SK-N-SH (cell line): Measurements from ENCODE around the gene PLBD2. TPM values are rescaled to one million over a fixed set of nuclear protein-coding genes. Genes with fewer than 3 reads are reported as not detected.

ENCODE experiments used
- CTCF ChIA-PET: fragments of 300-600, 350-600 bp; formaldehyde crosslinking; extraction: SDS; loops from one replicate; lab custom pipeline; 2021; lab: Yijun Ruan, JAX
- POLR2A ChIA-PET: fragments of 350-600 bp; sonication (Branson Sonifier 250); formaldehyde crosslinking; extraction: SDS; loops from one replicate; lab custom pipeline; 2020; ENCODE audit warnings: antibody characterized with exemption, inconsistent platforms; lab: Yijun Ruan, JAX
- DNase-seq: peaks from one replicate; pipeline ENCODE4 v3.0.0; 2012
- H2AFZ ChIP-seq: fragments of 200-600 bp; sonication (generic); 2 replicates; pipeline ENCODE4 v1.8.1; 2016; ENCODE audit warnings: antibody characterized with exemption, mild to moderate bottlenecking, low read depth
- H3F3A ChIP-seq: fragments of 200-600 bp; sonication (generic); replicated peaks from 2 replicates; pipeline ENCODE3; 2016; ENCODE audit warnings: antibody characterized with exemption, mild to moderate bottlenecking; ENCODE audit not compliant: insufficient read depth
- H3K27ac ChIP-seq, 2 experiments: fragments of 200-500 bp in 1 of 2; fragments of 200-600 bp in 1 of 2; sonication (Bioruptor generic) in 1 of 2; sonication (generic), shearing (Covaris generic) in 1 of 2; 2 replicates each; pipeline versions ENCODE4 v1.5.1 to v1.6.1; 2014 to 2016; ENCODE audit warnings: low read depth in 2 of 2, inconsistent platforms in 1 of 2, low read length in 1 of 2, mild to moderate bottlenecking in 1 of 2, mixed read lengths in 1 of 2
- H3K27me3 ChIP-seq: fragments of 200-600 bp; sonication (generic), shearing (Covaris generic); 2 replicates; pipeline ENCODE4 v1.6.1; 2016; ENCODE audit warnings: mixed run types; ENCODE audit not compliant: insufficient read depth
- H3K36me3 ChIP-seq, 2 experiments: fragments of 200-500 bp in 1 of 2; fragments of 200-600 bp in 1 of 2; sonication (Bioruptor generic) in 1 of 2; sonication (generic) in 1 of 2; replicated peaks in 1 of 2; 2 replicates each; pipeline versions ENCODE3 to v1.5.1; 2014 to 2016; ENCODE audit warnings: low read length in 1 of 2, mild to moderate bottlenecking in 1 of 2; ENCODE audit not compliant: insufficient read depth in 2 of 2, control insufficient read depth in 1 of 2
- H3K4me1 ChIP-seq, 2 experiments: fragments of 200-500 bp in 1 of 2; fragments of 200-600 bp in 1 of 2; sonication (Bioruptor generic) in 1 of 2; sonication (generic), shearing (Covaris generic) in 1 of 2; 2 replicates each; pipeline versions ENCODE4 v1.5.1 to v1.6.1; 2014 to 2016; ENCODE audit warnings: low read depth in 1 of 2, low read length in 1 of 2, mixed run types in 1 of 2; ENCODE audit not compliant: insufficient read depth in 2 of 2, control insufficient read depth in 1 of 2
- H3K4me2 ChIP-seq: fragments of 200-600 bp; sonication (generic), shearing (Covaris generic); 2 replicates; pipeline ENCODE4 v1.6.1; 2017; ENCODE audit warnings: mixed run types
- H3K4me3 ChIP-seq, 2 experiments: fragments of 200-500 bp in 1 of 2; fragments of 200-600 bp in 1 of 2; sonication (Bioruptor generic) in 1 of 2; sonication (generic), shearing (Covaris generic) in 1 of 2; 2 replicates each; pipeline versions ENCODE4 v1.5.1 to v1.8.1; 2014 to 2016; ENCODE audit warnings: low read depth in 2 of 2, inconsistent platforms in 1 of 2, low read length in 1 of 2, mild to moderate bottlenecking in 1 of 2, mixed read lengths in 1 of 2, moderate library complexity in 1 of 2
- H3K79me2 ChIP-seq: fragments of 200-600 bp; sonication (generic); 2 replicates; pipeline ENCODE4 v1.8.1; 2017; ENCODE audit warnings: mild to moderate bottlenecking; ENCODE audit not compliant: insufficient read depth
- H3K9ac ChIP-seq: fragments of 200-600 bp; sonication (generic); 2 replicates; pipeline ENCODE4 v1.6.1; 2017; ENCODE audit warnings: mixed run types
- H3K9me2 ChIP-seq: fragments of 200-600 bp; sonication (generic); 2 replicates; pipeline ENCODE4 v1.6.1; 2017; ENCODE audit warnings: mixed run types
- H3K9me3 ChIP-seq: fragments of 200-600 bp; sonication (generic); 2 replicates; pipeline ENCODE4 v1.6.1; 2017; ENCODE audit warnings: mixed run types, mild to moderate bottlenecking, moderate library complexity
- H4K20me1 ChIP-seq: fragments of 200-600 bp; sonication (generic); 2 replicates; pipeline ENCODE4 v1.6.1; 2017; ENCODE audit warnings: mild to moderate bottlenecking, mixed run types; ENCODE audit not compliant: insufficient read depth
- EZH2phosphoT487 ChIP-seq: fragments of 200-600 bp; sonication (generic); IDR thresholded peaks from 2 replicates; pipeline ENCODE4 v1.6.1; 2017; ENCODE audit warnings: low read depth, mixed run types, mild to moderate bottlenecking, antibody characterized with exemption, moderate library complexity, borderline replicate concordance
- FOSL2 ChIP-seq: IDR thresholded peaks from 2 replicates; pipeline ENCODE4 v1.4.0; 2012; ENCODE audit warnings: low read depth, mild to moderate bottlenecking, moderate library complexity, borderline replicate concordance
- FOXJ3 ChIP-seq: sonication (generic); formaldehyde crosslinking; IDR thresholded peaks from 2 replicates; pipeline ENCODE4 v1.5.1; 2020; ENCODE audit warnings: mild to moderate bottlenecking, missing genetic modification reagents
- FOXM1 ChIP-seq: IDR thresholded peaks from 2 replicates; pipeline ENCODE4 v1.4.0; 2012; ENCODE audit warnings: low read depth, mild to moderate bottlenecking
- MEF2A ChIP-seq: IDR thresholded peaks from 2 replicates; pipeline ENCODE4 v1.4.0; 2012; ENCODE audit warnings: low read depth, borderline replicate concordance
- RAD21 ChIP-seq: IDR thresholded peaks from 2 replicates; pipeline ENCODE4 v1.6.1; 2012; ENCODE audit warnings: mild to moderate bottlenecking, low read length
- RFX5 ChIP-seq: IDR thresholded peaks from 2 replicates; pipeline ENCODE4 v1.6.1; 2012; ENCODE audit warnings: mild to moderate bottlenecking, improper control_type of control experiment, low read length
- SIN3A ChIP-seq: IDR thresholded peaks from 2 replicates; pipeline ENCODE4 v1.6.1; 2012; ENCODE audit warnings: low read depth, mild to moderate bottlenecking, low read length, moderate library complexity, borderline replicate concordance
- TAF1 ChIP-seq: IDR thresholded peaks from 2 replicates; pipeline ENCODE4 v1.6.1; 2012; ENCODE audit warnings: low read depth, mild to moderate bottlenecking, low read length, moderate library complexity, borderline replicate concordance
- TEAD4 ChIP-seq: IDR thresholded peaks from 2 replicates; pipeline ENCODE4 v1.4.0; 2012; ENCODE audit warnings: mild to moderate bottlenecking, borderline replicate concordance; ENCODE audit not compliant: insufficient read depth
- USF2 ChIP-seq: fragments of 150-350 bp; IDR thresholded peaks from 2 replicates; pipeline ENCODE4 v1.6.1; 2017; ENCODE audit warnings: antibody characterized with exemption, low read length, low read depth, borderline replicate concordance
- ZBTB33 ChIP-seq: IDR thresholded peaks from 2 replicates; pipeline ENCODE4 v1.4.0; 2012; ENCODE audit warnings: low read depth, borderline replicate concordance
- WGBS: methylation state at CpG from one replicate; pipeline ENCODE4 v1.1.6; 2017; ENCODE audit warnings: low lambda C conversion rate; 5-methylcytosine and 5-hydroxymethylcytosine counted together
- polyA plus RNA-seq, 3 experiments: library from polyadenylated mRNA; depleted of rRNA; stranded (reverse); fragments of >200 nt; gene quantifications; 2 replicates each; pipeline ENCODE4 v1.2.3, GENCODE V29; 2012
- TF ChIP-seq, protein P1 (sequence below): fragments of 200-600 bp; sonication (generic); IDR thresholded peaks from 2 replicates; pipeline ENCODE4 v1.6.1; 2017; ENCODE audit warnings: antibody characterized with exemption, mild to moderate bottlenecking, moderate library complexity
- TF ChIP-seq, protein P2 (sequence below): IDR thresholded peaks from 2 replicates; pipeline ENCODE4; 2012
- TF ChIP-seq, protein P3 (sequence below): IDR thresholded peaks from 2 replicates; pipeline ENCODE4 v1.6.1; 2012; ENCODE audit warnings: mild to moderate bottlenecking, low read depth, low read length, moderate library complexity
- TF ChIP-seq, protein P4 (sequence below): IDR thresholded peaks from 2 replicates; pipeline ENCODE4 v1.4.0; 2012; ENCODE audit warnings: low read depth, borderline replicate concordance

The PLBD2 gene
- polyA plus RNA-seq, 1 of the 3 experiments (the other 2 are of a cell fraction): 15.2 TPM

DNA sequence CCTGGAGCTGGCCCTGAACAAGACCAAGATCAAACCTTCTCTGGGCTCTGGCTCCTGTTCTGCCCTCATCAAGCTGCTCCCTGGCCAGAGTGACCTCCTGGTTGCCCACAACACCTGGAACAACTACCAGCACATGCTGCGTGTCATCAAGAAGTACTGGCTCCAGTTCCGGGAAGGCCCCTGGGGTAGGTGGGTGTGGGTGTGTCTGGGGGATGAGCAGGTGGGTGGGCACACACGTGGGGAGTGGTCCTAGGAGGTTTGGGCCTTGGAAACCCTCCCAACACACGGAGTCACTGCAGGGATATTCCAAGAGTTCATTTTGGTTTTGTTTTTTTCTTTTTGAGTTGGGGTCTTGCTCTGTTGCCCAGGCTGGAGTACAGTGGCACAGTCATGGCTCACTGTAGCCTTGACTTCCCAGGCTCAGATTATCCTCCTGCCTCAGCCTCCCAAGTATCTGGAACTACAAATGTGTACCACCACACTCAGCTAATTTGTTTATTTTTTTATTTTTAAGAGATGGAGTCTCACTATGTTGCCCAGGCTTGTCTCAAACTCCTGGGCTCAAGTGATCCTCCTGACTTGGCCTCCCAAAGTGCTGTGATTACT lies 16.5 kb downstream of the PLBD2 start:
- TF ChIP-seq TAF1 (no peak), FOXM1 (no peak), USF2 (no peak), FOSL2 (no peak), MEF2A (no peak), EZH2phosphoT487 (no peak), RFX5 (no peak), RAD21 (no peak), FOXJ3 (CRISPR knock-in tag) (no peak), ZBTB33 (no peak), TEAD4 (no peak), SIN3A (no peak)
- TF ChIP-seq, protein P1, sequence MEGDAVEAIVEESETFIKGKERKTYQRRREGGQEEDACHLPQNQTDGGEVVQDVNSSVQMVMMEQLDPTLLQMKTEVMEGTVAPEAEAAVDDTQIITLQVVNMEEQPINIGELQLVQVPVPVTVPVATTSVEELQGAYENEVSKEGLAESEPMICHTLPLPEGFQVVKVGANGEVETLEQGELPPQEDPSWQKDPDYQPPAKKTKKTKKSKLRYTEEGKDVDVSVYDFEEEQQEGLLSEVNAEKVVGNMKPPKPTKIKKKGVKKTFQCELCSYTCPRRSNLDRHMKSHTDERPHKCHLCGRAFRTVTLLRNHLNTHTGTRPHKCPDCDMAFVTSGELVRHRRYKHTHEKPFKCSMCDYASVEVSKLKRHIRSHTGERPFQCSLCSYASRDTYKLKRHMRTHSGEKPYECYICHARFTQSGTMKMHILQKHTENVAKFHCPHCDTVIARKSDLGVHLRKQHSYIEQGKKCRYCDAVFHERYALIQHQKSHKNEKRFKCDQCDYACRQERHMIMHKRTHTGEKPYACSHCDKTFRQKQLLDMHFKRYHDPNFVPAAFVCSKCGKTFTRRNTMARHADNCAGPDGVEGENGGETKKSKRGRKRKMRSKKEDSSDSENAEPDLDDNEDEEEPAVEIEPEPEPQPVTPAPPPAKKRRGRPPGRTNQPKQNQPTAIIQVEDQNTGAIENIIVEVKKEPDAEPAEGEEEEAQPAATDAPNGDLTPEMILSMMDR: no peak
- TF ChIP-seq, protein P2, sequence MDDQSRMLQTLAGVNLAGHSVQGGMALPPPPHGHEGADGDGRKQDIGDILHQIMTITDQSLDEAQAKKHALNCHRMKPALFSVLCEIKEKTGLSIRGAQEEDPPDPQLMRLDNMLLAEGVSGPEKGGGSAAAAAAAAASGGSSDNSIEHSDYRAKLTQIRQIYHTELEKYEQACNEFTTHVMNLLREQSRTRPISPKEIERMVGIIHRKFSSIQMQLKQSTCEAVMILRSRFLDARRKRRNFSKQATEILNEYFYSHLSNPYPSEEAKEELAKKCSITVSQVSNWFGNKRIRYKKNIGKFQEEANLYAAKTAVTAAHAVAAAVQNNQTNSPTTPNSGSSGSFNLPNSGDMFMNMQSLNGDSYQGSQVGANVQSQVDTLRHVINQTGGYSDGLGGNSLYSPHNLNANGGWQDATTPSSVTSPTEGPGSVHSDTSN: no peak
- TF ChIP-seq, protein P3, sequence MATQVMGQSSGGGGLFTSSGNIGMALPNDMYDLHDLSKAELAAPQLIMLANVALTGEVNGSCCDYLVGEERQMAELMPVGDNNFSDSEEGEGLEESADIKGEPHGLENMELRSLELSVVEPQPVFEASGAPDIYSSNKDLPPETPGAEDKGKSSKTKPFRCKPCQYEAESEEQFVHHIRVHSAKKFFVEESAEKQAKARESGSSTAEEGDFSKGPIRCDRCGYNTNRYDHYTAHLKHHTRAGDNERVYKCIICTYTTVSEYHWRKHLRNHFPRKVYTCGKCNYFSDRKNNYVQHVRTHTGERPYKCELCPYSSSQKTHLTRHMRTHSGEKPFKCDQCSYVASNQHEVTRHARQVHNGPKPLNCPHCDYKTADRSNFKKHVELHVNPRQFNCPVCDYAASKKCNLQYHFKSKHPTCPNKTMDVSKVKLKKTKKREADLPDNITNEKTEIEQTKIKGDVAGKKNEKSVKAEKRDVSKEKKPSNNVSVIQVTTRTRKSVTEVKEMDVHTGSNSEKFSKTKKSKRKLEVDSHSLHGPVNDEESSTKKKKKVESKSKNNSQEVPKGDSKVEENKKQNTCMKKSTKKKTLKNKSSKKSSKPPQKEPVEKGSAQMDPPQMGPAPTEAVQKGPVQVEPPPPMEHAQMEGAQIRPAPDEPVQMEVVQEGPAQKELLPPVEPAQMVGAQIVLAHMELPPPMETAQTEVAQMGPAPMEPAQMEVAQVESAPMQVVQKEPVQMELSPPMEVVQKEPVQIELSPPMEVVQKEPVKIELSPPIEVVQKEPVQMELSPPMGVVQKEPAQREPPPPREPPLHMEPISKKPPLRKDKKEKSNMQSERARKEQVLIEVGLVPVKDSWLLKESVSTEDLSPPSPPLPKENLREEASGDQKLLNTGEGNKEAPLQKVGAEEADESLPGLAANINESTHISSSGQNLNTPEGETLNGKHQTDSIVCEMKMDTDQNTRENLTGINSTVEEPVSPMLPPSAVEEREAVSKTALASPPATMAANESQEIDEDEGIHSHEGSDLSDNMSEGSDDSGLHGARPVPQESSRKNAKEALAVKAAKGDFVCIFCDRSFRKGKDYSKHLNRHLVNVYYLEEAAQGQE: no peak
- TF ChIP-seq, protein P4, sequence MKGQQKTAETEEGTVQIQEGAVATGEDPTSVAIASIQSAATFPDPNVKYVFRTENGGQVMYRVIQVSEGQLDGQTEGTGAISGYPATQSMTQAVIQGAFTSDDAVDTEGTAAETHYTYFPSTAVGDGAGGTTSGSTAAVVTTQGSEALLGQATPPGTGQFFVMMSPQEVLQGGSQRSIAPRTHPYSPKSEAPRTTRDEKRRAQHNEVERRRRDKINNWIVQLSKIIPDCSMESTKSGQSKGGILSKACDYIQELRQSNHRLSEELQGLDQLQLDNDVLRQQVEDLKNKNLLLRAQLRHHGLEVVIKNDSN: no peak
- no peaks in the 10 kb centered on the region for H3K27me3 ChIP-seq
- H3K4me3 ChIP-seq: no peak overlapping the region
- no peaks in the 10 kb centered on the region for H3K79me2 ChIP-seq
- H3F3A ChIP-seq: no peaks in the 10 kb centered on the region
- ChIA-PET POLR2A (interaction anchor here (0.6 kb wide), 1 partner anchor 585 kb away, joined by 3 read pairs; no protein-coding TSS in a partner anchor), CTCF (no interaction called here)
- H3K4me1 ChIP-seq: no peaks in the 10 kb centered on the region
- no peak overlapping the region for H3K27ac ChIP-seq
- 84% methylated on average over 3 of the region's 4 CpGs for WGBS
- no peak overlapping the region for H2AFZ ChIP-seq
- H4K20me1 ChIP-seq: no peaks in the 10 kb centered on the region
- peaks cover 8 to 10% of the 10 kb centered on the region in 2 experiments for H3K36me3 ChIP-seq
- no peak overlapping the region for H3K9ac ChIP-seq
- H3K4me2 ChIP-seq: no peak overlapping the region
- H3K9me2 ChIP-seq: no peaks in the 10 kb centered on the region
- no peaks in the 10 kb centered on the region for H3K9me3 ChIP-seq
- no peak for DNase-seq
